Measurements from ENCODE around the gene RRP7A. TPM values are rescaled to one million over a fixed set of nuclear protein-coding genes. Genes with fewer than 3 reads are reported as not detected.
A peak's percentile ranks its signal among the peaks of the same experiment; 100 is the strongest.
"Not testable (repeated sequence)": the region's sequence is repeated elsewhere in the genome, so short reads cannot be mapped to it uniquely, and the experiment has no call there.

Gene RRP7A
- total and polyA plus RNA-seq, 2 donors (not counting 3 experiments of a cell fraction or from before 2014, with no cell fraction given), result 35.3 to 83.7 TPM

DNA sequence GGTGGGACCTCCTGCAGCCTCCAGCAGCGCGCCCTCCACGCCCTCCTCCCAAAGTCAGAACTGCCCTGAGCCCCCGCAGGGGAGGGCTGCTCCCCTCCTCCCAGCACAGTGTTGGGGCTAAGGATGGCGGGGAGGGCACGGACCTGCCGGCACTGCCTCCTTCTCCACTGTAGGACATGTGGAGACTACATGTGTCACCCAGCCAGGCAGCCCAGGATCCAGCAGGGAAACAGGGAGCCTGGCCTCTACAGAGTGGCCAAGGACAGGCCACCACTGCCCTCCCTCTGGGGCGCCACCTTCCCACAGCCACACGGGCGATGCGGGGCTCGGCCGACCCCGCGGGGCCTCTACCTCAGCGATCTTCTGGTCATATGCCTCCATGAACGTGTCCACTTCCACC is 5.3 kb downstream of the RRP7A start:
- CTCF ChIA-PET; dilution Hi-C loops (cut with MboI; ENCODE audit: extremely low pct_ligation_motif_present, low sequenced_read_pairs); H2AFZ ChIP-seq (ENCODE audit: low read depth, low read length); POLR2A ChIA-PET; H3K27ac ChIP-seq (ENCODE audit: insufficient read depth, low read depth, low read length); H3K9me1 ChIP-seq (replicated peaks; ENCODE audit: control insufficient read depth, extremely low read depth, insufficient read depth, low read length); H3K27me3 ChIP-seq (ENCODE audit: control insufficient read depth in 2 of 2, insufficient read depth in 2 of 2, low read length in 2 of 2); DNase-seq (ENCODE audit: low read depth, low spot score); H3K9ac ChIP-seq (replicated peaks; ENCODE audit: extremely low read depth, insufficient read depth, low read length); BruUV-seq (replicated peaks); H4K20me1 ChIP-seq (replicated peaks; ENCODE audit: control insufficient read depth, extremely low read depth, insufficient read depth, low read length); H3K9me3 ChIP-seq (replicated peaks; ENCODE audit: control insufficient read depth, insufficient read depth, low read length); H3K4me1 ChIP-seq (ENCODE audit: control insufficient read depth, extremely low read depth, insufficient read depth, low read length); H3K4me2 ChIP-seq (ENCODE audit: insufficient read depth, low read length); H3K4me3 ChIP-seq (replicated peaks in 1 of 3; ENCODE audit: insufficient read depth in 1 of 3, low read depth in 1 of 3, low read length in 3 of 3); intact Hi-C loops (cut with micrococcal nuclease); FAIRE-seq: not testable (repeated sequence)
- H3K79me2 ChIP-seq (ENCODE audit: control insufficient read depth, insufficient read depth, low read length), result peaks cover 26% of the 10 kb centered on the region
- H3K36me3 ChIP-seq (ENCODE audit: control insufficient read depth in 2 of 2, extremely low read depth in 1 of 2, insufficient read depth in 2 of 2, low read length in 2 of 2), result peaks cover 0 to 30% of the 10 kb centered on the region in 2 experiments

- ChIA-PET POLR2A (interaction anchor here (0.6 kb wide), 1 partner anchor 28 kb away, joined by 12 read pairs; no protein-coding TSS in a partner anchor), CTCF (interaction anchor here (0.6 to 1.0 kb wide), 3 partner anchors 28 to 40 kb away, joined by 3 to 7 read pairs (median 6); no protein-coding TSS in a partner anchor)
- TF ChIP-seq CTCF (IDR thresholded peaks at IDR 0.05; ENCODE audit: extremely low read depth in 1 of 2, insufficient read depth in 1 of 2, low read depth in 1 of 2, low read length in 2 of 2), result peak; percentile 6 to 33
- intact Hi-C loops (cut with micrococcal nuclease); H3K4me3 ChIP-seq (replicated peaks in 1 of 3; ENCODE audit: insufficient read depth in 1 of 3, low read depth in 1 of 3, low read length in 3 of 3); H2AFZ ChIP-seq (ENCODE audit: low read depth, low read length); H3K9me3 ChIP-seq (replicated peaks; ENCODE audit: control insufficient read depth, insufficient read depth, low read length); dilution Hi-C loops (cut with MboI; ENCODE audit: extremely low pct_ligation_motif_present, low sequenced_read_pairs); H3K4me1 ChIP-seq (ENCODE audit: control insufficient read depth, extremely low read depth, insufficient read depth, low read length); H3K9ac ChIP-seq (replicated peaks; ENCODE audit: extremely low read depth, insufficient read depth, low read length); H3K9me1 ChIP-seq (replicated peaks; ENCODE audit: control insufficient read depth, extremely low read depth, insufficient read depth, low read length); H3K27me3 ChIP-seq (ENCODE audit: control insufficient read depth in 2 of 2, insufficient read depth in 2 of 2, low read length in 2 of 2); H3K4me2 ChIP-seq (ENCODE audit: insufficient read depth, low read length); H4K20me1 ChIP-seq (replicated peaks; ENCODE audit: control insufficient read depth, extremely low read depth, insufficient read depth, low read length); H3K27ac ChIP-seq (ENCODE audit: insufficient read depth, low read depth, low read length); BruUV-seq (replicated peaks): not testable (repeated sequence)
- Histone ChIP-seq H3K36me3 (ENCODE audit: control insufficient read depth in 2 of 2, extremely low read depth in 1 of 2, insufficient read depth in 2 of 2, low read length in 2 of 2) (peaks cover 0 to 28% of the 10 kb centered on the region in 2 experiments), H3K79me2 (ENCODE audit: control insufficient read depth, insufficient read depth, low read length) (peaks cover 10% of the 10 kb centered on the region)
- DNase-seq (ENCODE audit: low read depth, low spot score) (peak; percentile 70), FAIRE-seq (peak; percentile 96)
Observed at GRCh38 chr22:42512273-42512990, 7.2 kb downstream of the RRP7A start.
